HG03064 (cell line): ENCODE results near the gene DYRK3.
"Not testable (repeated sequence)": the region's sequence is repeated elsewhere in the genome, so short reads cannot be mapped to it uniquely, and the experiment has no call there.

ENCODE experiments used
- ATAC-seq: cut with Tn5 transposase; IDR thresholded peaks from one replicate; pipeline ENCODE4 v1.9.1; 2021; ENCODE audit warnings: low read depth; ENCODE audit not compliant: unreplicated experiment

The DYRK3 gene

DNA sequence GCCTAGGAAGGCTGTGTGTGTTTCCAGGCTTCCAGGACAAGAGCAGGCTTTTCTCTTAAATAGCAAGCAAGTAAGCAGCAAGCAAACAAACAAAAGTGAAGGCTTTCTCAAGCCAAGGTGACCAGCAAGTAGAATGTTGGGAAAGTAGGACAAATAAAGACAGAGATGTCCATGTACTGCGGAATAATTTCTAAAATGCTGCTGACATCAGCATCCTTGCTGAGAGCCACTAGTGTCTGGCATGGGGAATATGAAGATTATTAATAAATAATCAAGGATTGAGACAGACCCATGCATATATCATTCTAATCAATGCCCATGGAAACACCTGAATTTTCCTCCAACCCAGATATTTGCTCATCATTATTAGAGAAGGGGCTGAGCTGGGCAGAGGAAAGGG is 6.4 kb upstream of the DYRK3 start:
- no peak for ATAC-seq

- no peak for ATAC-seq
These were observed 4.2 kb upstream of the DYRK3 start for GRCh38 chr1:206631085-206631509.

- no peak for ATAC-seq
These were observed 1.6 kb upstream of the DYRK3 start for GRCh38 chr1:206633708-206634121.

GRCh38 chr1:206634365-206635079 is 814 bp upstream of the DYRK3 start:
- no peak for ATAC-seq

DNA sequence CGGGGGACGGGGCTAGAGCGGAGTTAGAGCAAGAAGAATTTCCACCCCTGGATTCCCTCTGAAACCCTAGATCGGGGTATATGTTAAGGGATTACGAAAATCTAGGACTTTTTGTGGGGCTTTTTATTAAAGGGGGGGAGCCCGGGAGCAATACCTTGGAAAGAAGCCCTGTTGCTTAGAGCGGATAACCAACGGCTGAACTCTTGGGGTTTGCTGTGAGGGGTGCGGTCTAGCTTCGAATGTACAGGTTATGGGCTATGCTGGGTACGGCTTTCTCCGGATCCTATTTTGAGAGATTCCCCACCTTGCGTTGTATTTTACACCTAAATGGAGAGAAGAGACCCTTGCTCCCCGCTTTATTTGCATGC is 626 bp downstream of the DYRK3 start:
- no peak for ATAC-seq

DNA sequence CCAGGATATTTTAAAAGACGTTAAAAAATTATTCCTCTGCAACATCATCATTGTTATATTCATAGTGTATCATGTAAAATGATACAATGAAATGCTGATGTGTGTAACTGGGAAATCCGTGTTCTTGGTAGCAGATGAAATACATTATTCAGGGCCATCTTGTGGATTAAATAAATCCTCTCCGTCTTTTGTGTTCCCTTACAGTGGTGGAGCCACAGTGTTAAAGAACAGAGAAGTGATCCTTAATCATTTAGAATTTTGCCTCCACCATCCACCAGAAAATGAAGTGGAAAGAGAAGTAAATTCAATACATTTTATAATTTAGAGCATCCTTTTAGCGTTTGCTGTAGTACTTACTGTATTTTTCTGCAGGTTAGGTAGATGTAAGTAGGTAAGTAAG is 1.3 kb downstream of the DYRK3 start:
- ATAC-seq, result no peak

GRCh38 chr1:206637605-206638004 is 2.3 kb downstream of the DYRK3 start:
- ATAC-seq, result no peak

DNA sequence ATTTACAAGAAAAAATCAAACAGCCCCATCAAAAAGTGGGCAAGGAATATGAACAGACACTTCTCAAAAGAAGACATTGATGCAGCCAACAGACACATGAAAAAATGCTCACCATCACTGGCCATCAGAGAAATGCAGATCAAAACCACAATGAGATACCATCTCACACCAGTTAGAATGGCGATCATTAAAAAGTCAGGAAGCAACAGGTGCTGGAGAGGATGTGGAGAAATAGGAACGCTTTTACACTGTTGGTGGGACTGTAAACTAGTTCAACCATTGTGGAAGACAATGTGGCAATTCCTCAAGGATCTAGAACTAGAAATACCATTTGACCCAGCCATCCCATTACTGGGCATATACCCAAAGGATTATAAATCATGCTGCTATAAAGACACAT is 6.7 kb downstream of the DYRK3 start:
- ATAC-seq, result not testable (repeated sequence)

DNA sequence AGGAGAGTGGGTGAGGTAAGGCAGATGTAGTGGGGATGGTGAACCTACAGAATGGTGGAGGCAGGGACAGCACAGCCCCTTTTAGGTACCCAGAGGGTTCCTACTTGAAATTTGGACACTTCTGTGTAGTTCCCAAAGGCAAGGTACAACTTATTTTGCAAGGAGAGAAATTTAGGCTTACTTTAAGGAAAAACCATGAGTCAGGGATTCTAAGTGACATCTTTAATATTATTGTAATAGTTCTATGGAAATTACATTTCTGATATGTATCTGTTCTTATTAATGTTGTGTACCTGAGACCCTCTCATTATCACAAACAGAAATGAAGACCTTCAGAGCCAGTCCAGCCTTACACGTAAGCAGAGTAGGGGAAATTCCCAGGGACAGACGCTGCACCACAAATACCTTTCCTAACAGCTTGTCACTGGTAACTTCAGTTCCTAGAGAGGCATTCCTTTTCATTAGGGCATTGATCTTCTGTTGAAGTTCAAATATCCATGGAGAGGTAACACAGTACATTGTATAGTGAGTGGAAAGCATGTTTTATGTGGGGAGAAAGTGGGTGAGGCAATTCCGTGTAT is 7.9 kb downstream of the DYRK3 start:
- no peak for ATAC-seq

DNA sequence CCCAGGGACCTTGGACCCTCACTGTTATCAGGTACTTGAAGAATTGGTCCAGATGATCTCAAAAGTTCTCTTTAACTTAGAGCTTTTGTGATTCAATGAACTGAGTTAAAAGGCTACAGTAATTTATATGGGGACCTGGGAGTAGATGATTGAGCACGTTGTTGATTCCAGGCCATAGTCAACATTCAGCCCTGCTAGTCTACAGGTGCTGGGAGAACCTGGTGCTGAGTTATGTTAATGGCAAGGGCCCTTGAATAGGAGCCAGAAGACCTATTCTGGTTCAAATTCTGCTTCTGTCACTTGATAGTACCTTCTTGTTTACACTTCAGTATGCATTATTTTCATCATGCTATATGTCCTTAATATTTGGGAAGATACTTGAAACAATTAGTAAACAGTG is 11.2 kb downstream of the DYRK3 start:
- ATAC-seq, result no peak

- no peak for ATAC-seq
These were observed 11.9 kb downstream of the DYRK3 start for GRCh38 chr1:206647224-206647623.

GRCh38 chr1:206649261-206649921 is 14.1 kb downstream of the DYRK3 start:
- no peak for ATAC-seq

DNA sequence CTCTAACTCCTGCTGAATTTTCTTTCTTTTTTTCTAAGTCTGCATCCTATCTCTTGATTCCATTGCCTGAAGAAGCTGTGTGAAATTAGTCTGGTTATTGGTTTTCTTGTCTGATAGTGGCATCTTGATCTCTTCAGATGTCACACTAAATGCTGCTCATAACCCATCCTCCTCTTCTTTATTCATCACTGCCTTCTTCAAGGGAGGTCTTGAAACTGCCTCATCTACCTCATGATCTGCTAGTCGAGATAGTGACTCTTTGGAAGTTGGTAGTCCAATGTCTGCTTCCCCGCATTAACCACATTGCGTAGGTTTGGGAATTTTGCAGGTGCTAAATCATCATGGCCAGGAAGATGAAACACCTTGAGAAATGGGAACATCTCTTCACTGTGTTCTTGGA is 15.7 kb downstream of the DYRK3 start:
- ATAC-seq, result no peak

- ATAC-seq, result no peak
These were observed 16.9 kb downstream of the DYRK3 start for GRCh38 chr1:206651958-206652890.

DNA sequence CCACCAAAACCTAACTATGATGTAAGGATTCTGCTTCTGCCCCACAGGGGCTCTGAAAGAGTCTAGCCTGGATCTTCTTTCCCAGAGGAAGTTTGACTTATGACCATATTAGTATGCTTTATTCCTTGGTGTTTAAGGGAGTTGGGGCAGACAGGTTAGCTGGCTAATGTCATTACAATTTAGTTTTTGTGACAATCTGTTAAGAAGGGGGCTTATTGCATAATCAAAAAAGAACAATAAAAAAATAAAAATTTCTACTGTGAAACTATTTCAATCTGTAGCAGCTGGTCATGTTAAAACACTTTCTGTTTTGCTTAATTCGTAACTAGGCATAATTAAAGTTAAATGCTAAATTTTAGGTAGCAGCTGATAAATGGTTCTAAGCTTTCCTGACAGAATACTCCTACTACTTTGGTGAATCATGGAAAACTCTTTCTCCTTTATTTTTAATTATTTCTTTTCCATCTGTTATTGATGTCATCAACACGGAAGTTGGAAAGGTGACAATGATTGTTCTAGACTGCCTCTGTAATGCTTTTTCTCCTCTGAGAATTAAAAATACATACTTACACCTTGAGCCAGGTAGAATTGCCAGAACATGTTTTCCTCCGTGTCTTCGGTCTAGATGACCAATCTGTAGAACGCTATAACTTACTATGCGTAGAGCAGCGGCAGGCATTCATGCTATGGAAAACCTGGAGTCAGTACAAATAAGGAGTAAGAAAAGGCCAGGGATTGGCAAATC is 18.6 kb downstream of the DYRK3 start:
- ATAC-seq, result no peak

GRCh38 chr1:206654828-206655227 is 19.5 kb downstream of the DYRK3 start:
- no peak for ATAC-seq

GRCh38 chr1:206655471-206655882 is 20.1 kb downstream of the DYRK3 start:
- ATAC-seq, result no peak

- ATAC-seq, result no peak
These were observed 21.6 kb downstream of the DYRK3 start for GRCh38 chr1:206656936-206657335.

DNA sequence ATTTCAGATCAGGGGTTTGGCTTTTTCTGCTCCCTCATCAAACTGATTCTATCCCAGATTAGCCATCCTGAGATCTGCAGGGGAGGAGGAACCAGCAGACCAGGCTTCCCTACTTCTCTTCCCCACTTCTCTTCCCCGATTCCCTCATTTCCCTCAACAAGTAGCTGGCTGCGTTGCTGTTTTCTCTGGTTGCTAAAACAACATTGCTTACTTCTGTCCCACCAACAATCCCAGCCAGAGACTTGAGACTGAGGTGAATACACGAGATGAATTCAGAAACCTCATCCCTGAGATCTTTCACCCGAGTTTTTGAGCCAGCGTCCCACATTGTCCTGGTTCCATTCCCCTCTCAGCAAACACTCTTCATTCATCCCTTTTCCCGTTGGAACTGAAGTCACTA is 22.4 kb downstream of the DYRK3 start:
- ATAC-seq, result no peak

DNA sequence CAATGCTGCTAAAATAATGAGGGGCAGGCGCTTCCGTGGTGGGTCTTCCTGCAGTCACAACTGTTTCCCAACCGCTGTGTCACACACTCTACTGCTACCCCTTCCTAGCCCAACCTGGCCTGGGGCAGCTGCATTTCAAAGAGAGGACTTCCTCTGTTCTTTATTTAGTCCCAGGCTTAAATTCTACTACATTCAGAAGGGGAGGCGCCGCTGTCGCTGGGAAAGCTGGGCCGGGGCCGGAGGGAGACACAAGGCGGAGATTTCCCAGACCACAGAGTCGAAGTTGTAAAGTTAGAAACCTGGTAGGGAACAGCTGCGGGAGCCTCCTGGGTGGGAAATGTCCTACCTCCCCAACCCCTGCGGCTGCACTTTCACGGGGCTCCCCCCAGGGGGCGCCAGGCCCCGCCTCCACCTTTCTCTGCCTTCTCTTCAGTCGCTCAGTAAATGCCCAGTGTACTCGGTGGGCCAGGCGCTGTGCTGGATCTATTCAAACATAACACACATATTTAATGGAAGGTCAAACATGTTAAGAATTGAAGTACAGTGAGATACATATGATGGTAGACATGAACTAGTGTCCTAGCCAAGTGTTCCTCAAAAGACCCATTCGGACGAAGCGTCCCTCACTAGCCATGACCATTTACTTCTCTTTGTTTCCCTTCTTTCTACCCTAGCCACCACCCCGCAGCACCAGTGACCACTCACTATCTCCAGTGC is 23.1 kb downstream of the DYRK3 start:
- no peak for ATAC-seq
